DND-41 (cell line): ENCODE data around the gene GCH1.

ENCODE experiments used
- ATAC-seq: fragments of 200-7000 bp; cut with Tn5 transposase; 3 replicates; pipeline ENCODE4 v1.9.1; 2021; ENCODE audit warnings: low read depth; ENCODE audit not compliant: insufficient read depth
- DNase-seq: peaks from one replicate; pipeline ENCODE4 v3.0.0-alpha.2; 2020
- H2AFZ ChIP-seq: 2 replicates; pipeline ENCODE4 v1.6.0; 2012; ENCODE audit warnings: low read depth, low read length
- H3K27ac ChIP-seq: 2 replicates; pipeline ENCODE4 v1.5.1; 2012; ENCODE audit warnings: low read length, inconsistent platforms
- H3K27me3 ChIP-seq: fragments of 200-600 bp; sonication (generic); 2 replicates; pipeline ENCODE4 v1.6.0; 2012; ENCODE audit warnings: low read length, mild to moderate bottlenecking, inconsistent platforms; ENCODE audit not compliant: insufficient read depth, poor library complexity
- H3K36me3 ChIP-seq: 2 replicates; pipeline ENCODE4 v1.5.1; 2012; ENCODE audit warnings: low read length, inconsistent platforms; ENCODE audit not compliant: insufficient read depth
- H3K4me1 ChIP-seq: 2 replicates; pipeline ENCODE4 v1.5.1; 2012; ENCODE audit warnings: mild to moderate bottlenecking, low read length; ENCODE audit not compliant: insufficient read depth
- H3K4me2 ChIP-seq: 2 replicates; pipeline ENCODE4 v1.6.0; 2012; ENCODE audit warnings: mild to moderate bottlenecking, moderate library complexity, low read length, inconsistent platforms; ENCODE audit not compliant: insufficient read depth
- H3K4me3 ChIP-seq, 2 experiments: fragments of 200-600 bp in 1 of 2; shearing (Covaris generic) in 1 of 2; 2 replicates each; pipeline ENCODE4 v1.5.1; 2012 to 2016; ENCODE audit warnings: inconsistent platforms in 2 of 2, low read length in 2 of 2, mild to moderate bottlenecking in 2 of 2, low read depth in 1 of 2, moderate library complexity in 1 of 2
- H3K79me2 ChIP-seq: 2 replicates; pipeline ENCODE4 v1.6.0; 2012; ENCODE audit warnings: low read length, inconsistent platforms; ENCODE audit not compliant: insufficient read depth
- H3K9ac ChIP-seq: 2 replicates; pipeline ENCODE4 v1.6.0; 2012; ENCODE audit warnings: low read depth, mild to moderate bottlenecking, inconsistent platforms, low read length, moderate library complexity
- H3K9me3 ChIP-seq: 2 replicates; pipeline ENCODE4 v1.5.1; 2012; ENCODE audit warnings: low read length, moderate library complexity, mild to moderate bottlenecking, inconsistent platforms; ENCODE audit not compliant: insufficient read depth, severe bottlenecking
- H4K20me1 ChIP-seq: 2 replicates; pipeline ENCODE4 v1.6.0; 2012; ENCODE audit warnings: low read length; ENCODE audit not compliant: insufficient read depth
- CTCF ChIP-seq: IDR thresholded peaks from 2 replicates; pipeline ENCODE4 v1.5.1; 2012; ENCODE audit warnings: borderline replicate concordance, low read length, moderate library complexity, mild to moderate bottlenecking; ENCODE audit not compliant: poor library complexity, severe bottlenecking; ENCODE audit errors: extremely low read depth
- EZH2 ChIP-seq: IDR thresholded peaks from 3 replicates; pipeline ENCODE4 v1.6.1; 2012; ENCODE audit warnings: borderline replicate concordance, low read depth, mild to moderate bottlenecking, moderate library complexity, low read length, inconsistent platforms; ENCODE audit not compliant: severe bottlenecking

GCH1 gene

GRCh38 chr14:54829486-54830224 lies 73.0 kb downstream of the GCH1 start:
- Histone ChIP-seq H3K4me2 (no peak overlapping the region), H3K36me3 (no peaks in the 10 kb centered on the region), H4K20me1 (no peaks in the 10 kb centered on the region), H2AFZ (no peak overlapping the region), H3K27me3 (no peaks in the 10 kb centered on the region), H3K27ac (no peak overlapping the region), H3K4me3 (no peak overlapping the region), H3K9ac (no peak overlapping the region), H3K4me1 (no peaks in the 10 kb centered on the region), H3K79me2 (no peaks in the 10 kb centered on the region), H3K9me3 (no peaks in the 10 kb centered on the region)
- no peak for DNase-seq
- TF ChIP-seq CTCF (no peak), EZH2 (no peak)
- no peak for ATAC-seq

GRCh38 chr14:54828037-54828436 lies 74.6 kb downstream of the GCH1 start:
- peaks cover 9% of the 10 kb centered on the region for H3K9me3 ChIP-seq
- no peak for TF ChIP-seq CTCF
- no peak for TF ChIP-seq EZH2
- no peaks in the 10 kb centered on the region for H3K27me3 ChIP-seq
- no peak overlapping the region for H3K4me2 ChIP-seq
- no peaks in the 10 kb centered on the region for H3K79me2 ChIP-seq
- no peak overlapping the region for H2AFZ ChIP-seq
- no peak for DNase-seq
- ATAC-seq: no peak
- no peak overlapping the region for H3K4me3 ChIP-seq
- no peak overlapping the region for H3K9ac ChIP-seq
- H3K4me1 ChIP-seq: no peaks in the 10 kb centered on the region
- H3K27ac ChIP-seq: no peak overlapping the region
- H3K36me3 ChIP-seq: no peaks in the 10 kb centered on the region
- H4K20me1 ChIP-seq: no peaks in the 10 kb centered on the region

- H3K79me2 ChIP-seq: no peaks in the 10 kb centered on the region
- H3K4me1 ChIP-seq: no peaks in the 10 kb centered on the region
- no peaks in the 10 kb centered on the region for H3K36me3 ChIP-seq
- H3K27ac ChIP-seq: no peak overlapping the region
- peaks cover 9% of the 10 kb centered on the region for H3K9me3 ChIP-seq
- H3K4me3 ChIP-seq: no peak overlapping the region
- H3K4me2 ChIP-seq: no peak overlapping the region
- TF ChIP-seq CTCF (no peak), EZH2 (no peak)
- H2AFZ ChIP-seq: no peak overlapping the region
- H4K20me1 ChIP-seq: no peaks in the 10 kb centered on the region
- DNase-seq (no peak), ATAC-seq (no peak)
- peaks cover 7% of the 10 kb centered on the region for H3K27me3 ChIP-seq
- H3K9ac ChIP-seq: no peak overlapping the region
These were observed 78.7 kb downstream of the GCH1 start for GRCh38 chr14:54823757-54824549.
